ENCODE results near the gene PLS3. TPM values are rescaled to one million over a fixed set of nuclear protein-coding genes. Genes with fewer than 3 reads are reported as not detected.

Gene PLS3
- total RNA-seq, 1 donor from 2014 or later: 286 TPM

DNA sequence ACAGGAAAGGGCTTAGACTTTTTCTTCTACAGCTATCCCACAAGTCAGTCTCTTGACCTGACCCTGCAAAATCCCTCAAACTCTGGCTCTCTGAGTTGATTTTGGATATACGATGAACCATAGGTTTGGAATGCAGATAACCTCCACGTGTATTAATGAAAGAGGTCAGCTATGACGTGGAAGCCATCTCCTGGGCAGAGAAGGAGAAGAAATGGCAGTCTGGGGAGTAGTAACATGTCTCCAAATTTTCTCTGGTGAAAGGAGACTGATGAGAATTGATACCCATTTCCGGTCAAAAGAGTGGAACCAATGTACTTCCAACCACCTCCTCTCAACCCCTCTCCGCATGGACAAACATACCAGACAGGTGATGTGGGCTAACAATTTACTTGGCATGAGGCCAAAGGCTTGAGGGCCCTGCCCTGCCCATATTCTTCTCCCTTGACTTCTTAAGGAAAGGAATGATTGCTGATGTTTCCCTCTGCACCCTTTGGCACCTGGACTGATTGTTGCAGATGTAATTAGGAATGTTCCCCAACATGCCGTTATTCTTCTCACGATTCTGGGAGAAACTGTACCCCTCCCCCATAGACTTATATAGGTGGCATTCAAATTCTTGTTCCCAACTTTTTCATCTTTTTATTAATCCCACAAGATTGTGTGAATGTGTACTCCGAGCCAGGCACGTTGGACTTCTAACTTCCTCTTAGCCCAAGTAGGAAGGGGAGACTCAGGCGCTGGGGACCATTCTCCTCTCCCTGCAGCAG lies 580 bp upstream of the PLS3 start:
- no peak for TF ChIP-seq CTCF (conservative IDR thresholded peaks at IDR 0.05)
- Mint-ChIP-seq H3K4me3 (peak overlapping the region; percentile 100), H3K9me3 (no peaks in the 10 kb centered on the region), H3K27me3 (ENCODE audit: low read depth) (no peaks in the 10 kb centered on the region), H3K36me3 (ENCODE audit: low read depth) (no peaks in the 10 kb centered on the region), H3K4me1 (peaks cover 34% of the 10 kb centered on the region), H3K27ac (ENCODE audit: unreplicated experiment) (no peak overlapping the region)
- no peak for DNase-seq (ENCODE audit: low read depth, low spot score)

DNA sequence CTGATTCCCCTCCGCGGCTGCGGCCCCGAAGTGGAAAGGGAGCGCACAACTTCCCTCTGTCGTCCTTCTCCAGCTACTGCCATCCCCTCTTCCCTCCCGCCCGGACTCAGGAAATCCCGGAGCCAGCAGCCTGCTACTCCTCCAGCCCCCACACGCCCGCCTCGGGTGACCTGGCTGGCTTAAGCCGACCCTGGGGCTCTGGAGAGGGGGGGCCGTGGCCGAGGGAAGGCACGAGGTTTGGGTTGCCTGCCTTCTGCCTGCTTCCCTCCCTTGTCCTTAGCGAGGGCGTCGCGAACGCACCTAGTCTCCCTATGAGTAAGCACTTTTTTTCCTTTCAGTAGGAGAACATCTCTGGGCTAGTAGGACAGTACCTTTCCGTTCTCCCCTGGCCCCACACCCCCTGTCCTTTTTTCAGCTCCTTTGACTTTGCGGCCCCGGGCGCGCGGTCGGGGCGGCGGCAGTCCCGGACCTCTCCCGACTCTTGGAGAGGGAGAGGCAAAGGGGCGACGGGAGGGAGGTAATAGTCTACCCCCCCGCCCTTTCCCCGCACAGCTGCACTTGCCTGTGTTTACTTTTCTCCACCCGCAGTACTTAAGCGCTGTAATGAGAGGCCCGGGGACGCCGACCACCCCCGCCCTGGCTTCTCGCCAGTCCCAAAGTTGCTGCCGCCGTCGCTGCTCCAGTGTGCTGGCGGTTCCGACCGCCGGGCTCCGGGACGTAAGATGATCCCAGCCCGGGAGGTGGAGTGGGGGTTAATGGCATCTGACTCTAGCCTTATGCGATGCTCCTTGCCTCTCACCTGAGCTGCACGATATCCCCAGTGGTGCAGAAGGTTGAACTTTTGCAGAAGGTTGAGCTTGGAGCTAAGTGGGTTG lies 868 bp downstream of the PLS3 start:
- peak overlapping the region; percentile 100 for H3K4me3 Mint-ChIP-seq
- peak overlapping the region; percentile 98 for H3K27ac Mint-ChIP-seq (ENCODE audit: unreplicated experiment)
- peaks cover 41% of the 10 kb centered on the region for H3K4me1 Mint-ChIP-seq
- H3K36me3 Mint-ChIP-seq (ENCODE audit: low read depth): peaks cover under 1% of the 10 kb centered on the region
- peak; percentile 49 for DNase-seq (ENCODE audit: low read depth, low spot score)
- no peaks in the 10 kb centered on the region for H3K9me3 Mint-ChIP-seq
- no peaks in the 10 kb centered on the region for H3K27me3 Mint-ChIP-seq (ENCODE audit: low read depth)
- TF ChIP-seq CTCF (conservative IDR thresholded peaks at IDR 0.05): no peak

DNA sequence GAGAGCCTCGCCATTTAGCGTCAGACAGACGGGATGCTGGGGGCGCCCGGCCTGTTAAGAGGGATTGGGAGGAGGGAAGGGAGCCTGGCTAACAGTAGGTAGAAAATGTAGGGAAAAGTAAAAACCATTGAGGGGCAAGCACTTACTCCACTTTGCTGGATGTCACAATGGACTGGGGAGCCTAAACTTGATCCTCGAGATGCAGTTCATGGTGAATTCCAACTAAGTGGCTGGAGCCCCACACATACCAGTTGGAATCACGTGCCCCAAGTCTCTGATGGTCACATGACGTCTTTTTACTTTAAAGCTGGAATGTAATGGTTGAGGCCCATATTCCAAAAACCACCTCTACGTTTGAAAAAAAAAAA lies 1.5 kb downstream of the PLS3 start:
- Mint-ChIP-seq H3K27me3 (ENCODE audit: low read depth) (no peaks in the 10 kb centered on the region), H3K36me3 (ENCODE audit: low read depth) (peaks cover 3% of the 10 kb centered on the region), H3K9me3 (no peaks in the 10 kb centered on the region), H3K4me1 (peaks cover 41% of the 10 kb centered on the region), H3K27ac (ENCODE audit: unreplicated experiment) (peak overlapping the region; percentile 98), H3K4me3 (peak overlapping the region; percentile 100)
- no peak for TF ChIP-seq CTCF (conservative IDR thresholded peaks at IDR 0.05)
- DNase-seq (ENCODE audit: low read depth, low spot score): peak; percentile 18

- Mint-ChIP-seq H3K4me3 (peak overlapping the region; percentile 100), H3K27me3 (ENCODE audit: low read depth) (no peaks in the 10 kb centered on the region), H3K27ac (ENCODE audit: unreplicated experiment) (no peak overlapping the region), H3K9me3 (no peaks in the 10 kb centered on the region), H3K4me1 (peaks cover 46% of the 10 kb centered on the region), H3K36me3 (ENCODE audit: low read depth) (peaks cover 5% of the 10 kb centered on the region)
- TF ChIP-seq CTCF (conservative IDR thresholded peaks at IDR 0.05): no peak
- no peak for DNase-seq (ENCODE audit: low read depth, low spot score)
Measured at GRCh38 chrX:115563633-115564162, 2.7 kb downstream of the PLS3 start.

DNA sequence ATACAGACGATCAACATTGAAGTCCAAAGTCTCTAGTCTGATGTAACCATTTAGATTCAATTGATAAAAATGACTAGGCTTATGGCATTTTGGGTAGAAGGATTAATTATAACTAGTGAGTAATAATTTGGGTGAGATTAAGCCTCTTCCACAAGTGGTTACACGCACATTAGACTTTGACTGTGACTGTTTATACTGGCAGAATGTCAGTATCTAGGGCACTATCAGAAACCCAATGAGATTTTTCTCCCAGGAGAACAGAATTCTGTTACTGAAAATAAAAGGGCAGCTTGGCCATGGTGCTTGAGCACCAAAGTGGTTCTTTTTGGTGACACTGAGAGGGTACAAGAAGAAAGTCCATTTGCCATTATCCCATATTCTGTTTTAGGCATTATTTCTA lies 3.3 kb downstream of the PLS3 start:
- Mint-ChIP-seq H3K4me3 (peak overlapping the region; percentile 62), H3K9me3 (no peaks in the 10 kb centered on the region), H3K27ac (ENCODE audit: unreplicated experiment) (no peak overlapping the region), H3K4me1 (peaks cover 46% of the 10 kb centered on the region), H3K36me3 (ENCODE audit: low read depth) (peaks cover 8% of the 10 kb centered on the region), H3K27me3 (ENCODE audit: low read depth) (no peaks in the 10 kb centered on the region)
- DNase-seq (ENCODE audit: low read depth, low spot score): no peak
- no peak for TF ChIP-seq CTCF (conservative IDR thresholded peaks at IDR 0.05)

All from neural crest cell (in vitro differentiated cells).